SK-N-MC (cell line): ENCODE data around the gene RHCG.

Experiments
- DNase-seq: peaks from one replicate; pipeline ENCODE4 v3.0.0-alpha.2; 2011; ENCODE audit warnings: low read depth, low spot score
- H3K27ac ChIP-seq: fragments of 200-600 bp; sonication (generic); 2 replicates; pipeline ENCODE4 v1.5.1; 2016; ENCODE audit warnings: mixed run types
- H3K36me3 ChIP-seq: fragments of 200-600 bp; sonication (generic); 2 replicates; pipeline ENCODE4 v1.6.1; 2017; ENCODE audit warnings: antibody characterized with exemption, low read length, mixed read lengths; ENCODE audit not compliant: insufficient read depth
- H3K4me3 ChIP-seq: fragments of 200-600 bp; sonication (generic); 2 replicates; pipeline ENCODE4 v1.5.1; 2016
- H3K9ac ChIP-seq: fragments of 200-600 bp; sonication (generic); 2 replicates; pipeline ENCODE4 v1.8.0; 2017; ENCODE audit warnings: mixed run types, mixed read lengths; ENCODE audit not compliant: insufficient read length
- H3K9me3 ChIP-seq: fragments of 200-600 bp; sonication (generic); 2 replicates; pipeline ENCODE4 v1.6.1; 2017; ENCODE audit warnings: low read depth, mild to moderate bottlenecking, antibody characterized with exemption, low read length, moderate library complexity, mixed read lengths
- EZH2 ChIP-seq: fragments of 200-600 bp; sonication (generic); IDR thresholded peaks from one replicate; pipeline ENCODE4 v1.6.1; 2017; ENCODE audit warnings: antibody characterized with exemption
- FOXP2 ChIP-seq: optimal IDR thresholded peaks from 2 replicates; pipeline ENCODE3; 2011; ENCODE audit warnings: mild to moderate bottlenecking, moderate library complexity; ENCODE audit not compliant: insufficient read depth; ENCODE audit errors: extremely low read length, control extremely low read depth
- POLR2AphosphoS5 ChIP-seq: IDR thresholded peaks from 2 replicates; pipeline ENCODE4 v1.6.1; 2012; ENCODE audit warnings: mild to moderate bottlenecking, low read depth, low read length, borderline replicate concordance

Gene RHCG

DNA sequence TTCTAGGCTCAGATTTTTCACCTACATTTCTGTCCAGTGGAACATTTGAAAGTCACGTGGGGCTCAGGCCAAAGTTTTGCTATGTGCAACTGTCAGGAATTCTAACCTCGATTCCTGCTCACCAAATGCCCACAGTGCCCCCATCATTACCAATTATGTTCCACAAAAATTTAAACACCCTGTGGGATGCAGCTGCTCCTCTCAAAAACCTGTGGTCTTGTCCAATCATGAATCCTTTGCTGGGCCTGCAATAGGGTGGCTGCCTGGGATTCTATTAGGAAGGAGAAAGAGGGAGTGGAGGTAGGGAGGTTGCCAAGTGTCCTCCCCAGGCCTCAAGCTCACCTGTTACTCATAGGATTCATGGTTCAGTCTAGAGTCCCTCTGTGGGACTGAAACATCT, 68.1 kb downstream of the RHCG start:
- no peak for DNase-seq
- H3K36me3 ChIP-seq = no peaks in the 10 kb centered on the region
- no peaks in the 10 kb centered on the region for H3K9me3 ChIP-seq
- no peak overlapping the region for H3K9ac ChIP-seq
- H3K27ac ChIP-seq = peak overlapping the region; percentile 88; the same call in 1 of the 2 replicates
- TF ChIP-seq FOXP2 (no peak), EZH2 (no peak), POLR2AphosphoS5 (no peak)
- no peak overlapping the region for H3K4me3 ChIP-seq

DNA sequence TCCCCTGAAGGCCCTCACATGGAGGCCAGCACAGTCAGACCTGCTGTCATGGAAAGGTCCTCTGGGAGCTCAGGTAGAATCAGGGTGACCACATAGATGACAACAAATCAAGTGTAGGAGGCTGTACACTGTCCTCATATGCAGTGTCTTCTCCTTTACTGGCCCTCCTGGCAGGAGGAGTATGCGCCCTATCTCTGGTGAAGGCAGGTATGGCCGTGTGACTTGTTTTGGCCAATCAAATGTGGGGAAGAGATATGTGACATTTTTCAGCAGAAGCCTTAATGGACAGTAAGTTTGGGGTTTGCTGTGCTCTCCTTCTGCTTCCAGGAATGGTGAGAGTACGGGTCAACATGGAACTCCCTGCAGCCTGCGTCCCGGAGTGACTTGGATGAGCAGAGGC, 69.9 kb downstream of the RHCG start:
- TF ChIP-seq POLR2AphosphoS5 (no peak), EZH2 (no peak), FOXP2 (no peak)
- H3K4me3 ChIP-seq = no peak overlapping the region
- H3K9ac ChIP-seq = no peak overlapping the region
- no peak overlapping the region for H3K27ac ChIP-seq
- no peaks in the 10 kb centered on the region for H3K9me3 ChIP-seq
- DNase-seq = no peak
- H3K36me3 ChIP-seq = no peaks in the 10 kb centered on the region

DNA sequence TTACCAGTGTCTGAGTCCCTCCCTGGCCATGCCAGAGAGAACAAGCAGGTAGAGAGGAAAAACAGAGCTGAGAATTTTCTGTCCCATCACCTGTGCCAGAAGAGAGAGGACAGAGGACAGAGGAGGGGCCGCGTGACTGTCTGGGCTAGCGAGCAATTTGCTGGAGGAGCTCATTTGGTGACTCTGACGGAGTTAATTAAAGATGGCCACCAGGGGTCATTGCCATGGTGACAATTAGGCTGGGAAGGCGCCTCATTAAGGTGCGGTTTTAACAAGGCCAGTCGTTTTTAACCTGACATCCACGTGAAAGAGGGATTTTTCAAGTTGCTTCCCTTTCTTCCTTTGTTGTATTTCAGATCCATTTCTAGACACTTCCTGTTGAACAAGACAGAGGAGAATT, 72.4 kb downstream of the RHCG start:
- no peak overlapping the region for H3K9ac ChIP-seq
- TF ChIP-seq POLR2AphosphoS5 = no peak
- no peak for TF ChIP-seq FOXP2
- no peak for TF ChIP-seq EZH2
- no peaks in the 10 kb centered on the region for H3K9me3 ChIP-seq

More for the DNA sequence above, 72.4 kb downstream of the RHCG start:
- no peaks in the 10 kb centered on the region for H3K36me3 ChIP-seq
- peak overlapping the region; percentile 70; the same call in 1 of the 2 replicates for H3K27ac ChIP-seq
- H3K4me3 ChIP-seq = no peak overlapping the region
- no peak for DNase-seq
